ENCODE measurements around the gene PLAAT3. TPM values are rescaled to one million over a fixed set of nuclear protein-coding genes. Genes with fewer than 3 reads are reported as not detected.

Gene PLAAT3
- total RNA-seq, 4 donors from 2014 or later, result 6.8 to 20.1 (median 18.4) TPM

GRCh38 chr11:63569570-63569969 is 44.7 kb downstream of the PLAAT3 start:
- no peak overlapping the region for H3K4me3 ChIP-seq
- TF ChIP-seq POLR2A (IDR thresholded peaks at IDR 0.05) (no peak), CTCF (IDR thresholded peaks at IDR 0.05) (no peak)
- peaks cover 0 to 40% (median 5%) of the 10 kb centered on the region in 4 donors for H3K4me1 ChIP-seq
- H3K36me3 ChIP-seq, result no peaks in the 10 kb centered on the region
- no peak for DNase-seq
- no peaks in the 10 kb centered on the region for H3K27me3 ChIP-seq
- H3K27ac ChIP-seq, result no peak overlapping the region
- H3K9me3 ChIP-seq, result no peaks in the 10 kb centered on the region

- Histone ChIP-seq H3K36me3 (no peaks in the 10 kb centered on the region), H3K27me3 (no peaks in the 10 kb centered on the region), H3K4me3 (no peak overlapping the region), H3K27ac (peak overlapping the region; percentile 46 to 95 (median 71)), H3K4me1 (peaks cover 0 to 40% (median 8%) of the 10 kb centered on the region in 4 donors), H3K9me3 (no peaks in the 10 kb centered on the region)
- peak; percentile 63 to 87 (median 71) for DNase-seq
- no peak for TF ChIP-seq CTCF (IDR thresholded peaks at IDR 0.05)
- TF ChIP-seq POLR2A (IDR thresholded peaks at IDR 0.05), result peak in 1 of 2 donors; percentile 10
Measured at GRCh38 chr11:63567044-63567840, 47.0 kb downstream of the PLAAT3 start.

GRCh38 chr11:63564784-63565350 is 49.4 kb downstream of the PLAAT3 start:
- H3K4me1 ChIP-seq, result peaks cover 0 to 40% (median 8%) of the 10 kb centered on the region in 4 donors
- peak overlapping the region in 3 of 4 donors; percentile 66 to 97 (median 95) for H3K27ac ChIP-seq
- peak in 2 of 3 donors; percentile 76 to 80 for DNase-seq
- H3K9me3 ChIP-seq, result no peaks in the 10 kb centered on the region
- no peaks in the 10 kb centered on the region for H3K27me3 ChIP-seq
- peak overlapping the region in 1 of 4 donors; percentile 35 for H3K4me3 ChIP-seq
- H3K36me3 ChIP-seq, result no peaks in the 10 kb centered on the region
- peak in 3 of 6 experiments; percentile 38 to 45 (median 40) for TF ChIP-seq CTCF (IDR thresholded peaks at IDR 0.05)
- peak; percentile 39 to 58 for TF ChIP-seq POLR2A (IDR thresholded peaks at IDR 0.05)

- Histone ChIP-seq H3K4me3 (peak overlapping the region in 2 of 4 donors; percentile 10 to 35), H3K36me3 (no peaks in the 10 kb centered on the region), H3K27me3 (no peaks in the 10 kb centered on the region), H3K4me1 (peaks cover 0 to 40% (median 8%) of the 10 kb centered on the region in 4 donors), H3K9me3 (no peaks in the 10 kb centered on the region), H3K27ac (peak overlapping the region in 3 of 4 donors; percentile 66 to 97 (median 95))
- TF ChIP-seq POLR2A (IDR thresholded peaks at IDR 0.05) (no peak), CTCF (IDR thresholded peaks at IDR 0.05) (no peak)
- peak in 2 of 3 donors; percentile 48 to 61 for DNase-seq
Measured at GRCh38 chr11:63564056-63564774, 50.0 kb downstream of the PLAAT3 start.
